ENCODE results near the gene SIX4. TPM values are rescaled to one million over a fixed set of nuclear protein-coding genes. Genes with fewer than 3 reads are reported as not detected.

SIX4 gene
- total RNA-seq, 4 donors from 2014 or later = 2.0 to 3.8 (median 3.1) TPM

- no peak for TF ChIP-seq CTCF (IDR thresholded peaks at IDR 0.05; ENCODE audit: low read depth)
These were observed 10.5 kb upstream of the SIX4 start, which contains the start of gene MNAT1 for GRCh38 chr14:60734465-60735242. Gene MNAT1, plus strand, starts transcription at chr14:60734761. Its CDS starts 102 bp downstream, at chr14:60734863.

- no peak for TF ChIP-seq CTCF (IDR thresholded peaks at IDR 0.05; ENCODE audit: low read depth)
These were observed 8.8 kb upstream of the SIX4 start for GRCh38 chr14:60732840-60733483.

- no peak for TF ChIP-seq CTCF (IDR thresholded peaks at IDR 0.05; ENCODE audit: low read depth)
These were observed 840 bp downstream of the SIX4 start for GRCh38 chr14:60723116-60723906.

GRCh38 chr14:60722357-60723115, 1.6 kb downstream of the SIX4 start:
- no peak for TF ChIP-seq CTCF (IDR thresholded peaks at IDR 0.05; ENCODE audit: low read depth)

GRCh38 chr14:60722107-60722356, 2.1 kb downstream of the SIX4 start:
- TF ChIP-seq CTCF (IDR thresholded peaks at IDR 0.05; ENCODE audit: low read depth) = no peak

- no peak for TF ChIP-seq CTCF (IDR thresholded peaks at IDR 0.05; ENCODE audit: low read depth)
These were observed 2.6 kb downstream of the SIX4 start for GRCh38 chr14:60721326-60722106.

Data from subcutaneous adipose tissue (tissue), 4 donors.